Neural cell (in vitro differentiated cells): ENCODE results near the gene KIFAP3.

ENCODE experiments used
- EP300 ChIP-seq: fragments of 450-650 bp; conservative IDR thresholded peaks from 2 replicates; pipeline ENCODE4 v1.6.1; 2014; ENCODE audit warnings: antibody characterized with exemption, mild to moderate bottlenecking, moderate library complexity; ENCODE audit not compliant: poor library complexity, severe bottlenecking
- MXI1 ChIP-seq: fragments of 450-650 bp; conservative IDR thresholded peaks from 2 replicates; pipeline ENCODE4 v1.6.1; 2014; ENCODE audit warnings: antibody characterized with exemption, mild to moderate bottlenecking; ENCODE audit not compliant: poor library complexity, severe bottlenecking
- RAD21 ChIP-seq: fragments of 450-650 bp; conservative IDR thresholded peaks from 2 replicates; pipeline ENCODE4 v1.6.1; 2014; ENCODE audit warnings: antibody characterized with exemption, mild to moderate bottlenecking, moderate library complexity
- TF ChIP-seq, protein P1 (sequence below): fragments of 450-650 bp; IDR thresholded peaks from 2 replicates; pipeline ENCODE4 v1.5.1; 2014; ENCODE audit warnings: antibody characterized with exemption, mild to moderate bottlenecking, moderate library complexity; ENCODE audit not compliant: poor library complexity, severe bottlenecking

DNA sequence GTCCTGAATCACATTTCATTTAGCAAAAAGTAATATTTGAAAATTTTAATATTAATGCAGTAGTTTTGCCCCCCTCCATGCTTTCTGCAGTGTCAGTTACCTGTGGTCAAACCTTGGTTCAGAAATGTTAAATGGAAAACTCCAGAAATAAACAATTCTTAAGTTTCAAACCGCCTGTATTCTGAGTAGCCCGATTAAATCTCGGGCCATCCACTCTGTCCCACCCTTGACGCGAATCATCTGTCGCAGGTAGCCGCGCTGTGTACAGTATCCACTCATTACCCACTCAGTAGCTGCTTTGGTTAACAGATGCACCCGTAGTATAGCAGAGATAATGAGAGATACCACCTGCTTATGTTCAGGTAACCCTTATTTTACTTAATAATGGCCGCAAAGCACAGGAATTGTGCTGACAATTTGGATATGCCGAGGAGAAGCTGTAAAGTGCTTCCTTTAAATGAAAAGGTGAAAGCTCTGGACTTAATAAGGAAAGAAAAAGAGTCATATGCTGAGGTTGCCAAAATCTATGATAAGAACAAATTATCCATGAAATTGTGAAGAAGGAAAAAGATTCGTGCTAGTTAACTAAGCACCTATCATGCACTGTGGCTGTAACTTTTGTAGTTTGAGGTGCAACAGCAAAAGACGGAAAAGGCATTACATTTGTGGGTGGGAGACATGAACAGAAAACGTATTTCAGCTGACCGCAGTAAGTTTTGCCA is 179.9 kb downstream of the KIFAP3 start:
- TF ChIP-seq RAD21 = no peak
- TF ChIP-seq EP300 = no peak
- TF ChIP-seq MXI1 = peak; percentile 4
- TF ChIP-seq, protein P1, sequence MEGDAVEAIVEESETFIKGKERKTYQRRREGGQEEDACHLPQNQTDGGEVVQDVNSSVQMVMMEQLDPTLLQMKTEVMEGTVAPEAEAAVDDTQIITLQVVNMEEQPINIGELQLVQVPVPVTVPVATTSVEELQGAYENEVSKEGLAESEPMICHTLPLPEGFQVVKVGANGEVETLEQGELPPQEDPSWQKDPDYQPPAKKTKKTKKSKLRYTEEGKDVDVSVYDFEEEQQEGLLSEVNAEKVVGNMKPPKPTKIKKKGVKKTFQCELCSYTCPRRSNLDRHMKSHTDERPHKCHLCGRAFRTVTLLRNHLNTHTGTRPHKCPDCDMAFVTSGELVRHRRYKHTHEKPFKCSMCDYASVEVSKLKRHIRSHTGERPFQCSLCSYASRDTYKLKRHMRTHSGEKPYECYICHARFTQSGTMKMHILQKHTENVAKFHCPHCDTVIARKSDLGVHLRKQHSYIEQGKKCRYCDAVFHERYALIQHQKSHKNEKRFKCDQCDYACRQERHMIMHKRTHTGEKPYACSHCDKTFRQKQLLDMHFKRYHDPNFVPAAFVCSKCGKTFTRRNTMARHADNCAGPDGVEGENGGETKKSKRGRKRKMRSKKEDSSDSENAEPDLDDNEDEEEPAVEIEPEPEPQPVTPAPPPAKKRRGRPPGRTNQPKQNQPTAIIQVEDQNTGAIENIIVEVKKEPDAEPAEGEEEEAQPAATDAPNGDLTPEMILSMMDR = no peak
